ENCODE results near the gene HMGXB4.

HMGXB4 gene

DNA sequence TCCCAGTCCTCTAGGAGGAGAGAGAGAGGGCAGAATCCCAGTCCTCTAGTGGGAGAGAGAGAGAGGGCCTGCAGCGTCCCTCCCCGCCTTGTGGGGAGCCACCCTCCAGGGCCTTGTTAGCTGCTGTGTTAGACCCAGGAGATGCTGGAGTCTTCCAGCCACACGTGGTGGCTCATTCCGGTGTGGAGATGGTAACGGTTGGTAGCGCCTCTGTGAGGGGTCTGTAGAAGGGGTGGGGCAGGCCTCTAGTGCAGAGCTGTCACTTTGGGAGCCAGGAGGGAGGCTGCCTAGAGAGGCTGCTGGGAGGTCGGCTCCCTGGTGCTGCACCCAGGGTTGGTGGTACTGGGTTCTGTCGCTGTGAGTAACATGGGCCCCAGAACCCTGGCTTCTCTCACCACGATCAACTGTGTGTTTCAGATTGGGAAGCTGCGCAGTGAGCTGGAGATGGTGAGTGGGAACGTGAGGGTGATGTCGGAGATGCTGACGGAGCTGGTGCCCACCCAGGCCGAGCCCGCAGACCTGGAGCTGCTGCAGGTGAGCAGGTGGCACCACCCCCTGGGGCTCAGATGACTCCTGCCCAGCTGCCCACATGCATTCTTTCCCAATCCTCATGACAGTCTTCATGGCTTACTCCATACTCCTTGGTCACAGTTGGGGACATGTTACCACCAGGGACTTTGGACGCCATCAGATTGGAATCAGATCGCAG, 69.7 kb downstream of the HMGXB4 start:
- DNase-seq (ENCODE audit: low spot score) = no peak

DNA sequence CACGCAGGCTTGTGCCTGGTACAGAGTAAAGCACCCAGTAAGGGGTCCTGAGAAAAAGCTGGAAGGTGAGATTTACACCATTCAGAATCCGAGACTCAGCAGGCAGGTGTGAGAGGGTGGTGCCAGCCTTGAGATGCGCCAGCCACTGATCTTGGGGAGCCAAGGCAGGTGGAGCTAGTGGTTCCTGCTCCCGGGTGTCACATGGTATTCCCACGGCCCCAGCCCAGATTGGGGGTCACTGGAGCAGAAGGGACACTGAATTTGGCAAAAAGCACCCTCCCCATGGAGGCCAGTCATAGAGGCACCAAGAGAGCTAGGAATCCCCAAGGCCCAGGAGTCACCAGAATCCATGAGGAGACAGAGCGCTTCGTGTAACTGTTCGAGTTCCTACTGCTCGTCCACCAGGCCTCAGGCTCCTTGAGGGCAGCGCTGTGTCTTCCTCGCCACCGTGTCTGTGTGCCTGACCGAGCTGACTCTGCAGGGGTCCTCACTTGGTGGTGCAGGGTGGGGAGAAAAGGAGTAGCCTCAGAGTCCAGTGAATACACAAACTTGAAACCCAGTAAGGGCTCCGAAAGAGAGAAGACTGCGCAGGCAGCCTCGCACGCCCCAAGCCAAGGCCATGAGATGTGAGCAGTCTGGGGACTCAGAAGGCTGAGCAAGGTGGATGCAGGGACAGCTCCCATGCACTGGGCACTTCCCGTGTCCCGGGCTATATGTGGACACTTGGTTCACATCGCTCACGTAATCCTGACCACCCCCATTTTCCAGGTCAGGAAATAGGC, 70.6 kb downstream of the HMGXB4 start:
- no peak for DNase-seq (ENCODE audit: low spot score)

- DNase-seq (ENCODE audit: low spot score) = no peak
Observed at GRCh38 chr22:35328472-35328885, 71.2 kb downstream of the HMGXB4 start.

GRCh38 chr22:35329114-35329847, 72.0 kb downstream of the HMGXB4 start:
- DNase-seq (ENCODE audit: low spot score) = no peak

DNA sequence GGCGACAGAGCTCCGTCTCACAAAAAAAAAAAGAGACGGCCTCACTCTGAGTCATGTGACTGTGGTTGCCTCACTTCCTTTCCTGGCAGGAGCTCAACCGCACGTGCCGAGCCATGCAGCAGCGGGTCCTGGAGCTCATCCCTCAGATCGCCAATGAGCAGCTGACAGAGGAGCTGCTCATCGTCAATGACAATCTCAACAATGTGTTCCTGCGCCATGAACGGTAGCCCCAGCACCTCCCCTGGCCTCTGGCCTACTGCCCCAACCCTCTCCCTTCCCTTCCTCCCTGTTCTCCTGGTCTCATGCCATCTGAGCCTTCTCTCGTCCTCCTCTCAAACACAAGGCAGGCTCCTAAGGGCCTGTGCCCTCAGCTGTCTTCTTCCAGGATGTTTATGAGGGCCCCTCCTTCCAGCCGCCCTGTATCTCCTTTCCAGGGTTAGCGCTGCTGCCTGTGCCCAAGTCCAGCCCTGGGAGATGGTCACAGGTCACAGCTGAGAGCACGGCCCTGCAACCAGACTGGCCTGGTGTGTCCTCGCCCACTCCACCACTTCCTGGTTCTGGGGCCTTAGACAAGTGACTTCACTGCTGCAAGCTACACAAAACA, 73.1 kb downstream of the HMGXB4 start:
- DNase-seq (ENCODE audit: low spot score) = peak; percentile 53

- DNase-seq (ENCODE audit: low spot score) = no peak
Observed at GRCh38 chr22:35332278-35332677, 75.0 kb downstream of the HMGXB4 start.

DNA sequence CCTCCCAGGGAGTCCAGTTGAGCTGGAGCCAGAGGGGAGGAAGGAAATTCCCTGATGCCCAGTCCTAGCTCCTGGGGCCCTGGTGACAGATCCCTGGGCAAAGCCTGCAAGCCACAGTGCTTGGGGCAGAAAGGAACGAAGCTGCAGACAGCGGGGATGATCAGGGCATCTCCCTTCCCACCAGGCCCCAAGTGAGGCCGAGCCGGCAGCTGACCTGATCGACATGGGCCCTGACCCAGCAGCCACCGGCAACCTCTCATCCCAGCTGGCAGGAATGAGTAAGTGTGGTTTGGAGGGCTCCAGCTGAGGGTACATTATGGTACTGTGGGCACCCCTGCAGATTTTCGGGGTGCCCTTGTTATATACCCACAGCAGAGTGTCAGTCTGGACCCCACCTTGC, 75.9 kb downstream of the HMGXB4 start:
- DNase-seq (ENCODE audit: low spot score) = no peak

DNA sequence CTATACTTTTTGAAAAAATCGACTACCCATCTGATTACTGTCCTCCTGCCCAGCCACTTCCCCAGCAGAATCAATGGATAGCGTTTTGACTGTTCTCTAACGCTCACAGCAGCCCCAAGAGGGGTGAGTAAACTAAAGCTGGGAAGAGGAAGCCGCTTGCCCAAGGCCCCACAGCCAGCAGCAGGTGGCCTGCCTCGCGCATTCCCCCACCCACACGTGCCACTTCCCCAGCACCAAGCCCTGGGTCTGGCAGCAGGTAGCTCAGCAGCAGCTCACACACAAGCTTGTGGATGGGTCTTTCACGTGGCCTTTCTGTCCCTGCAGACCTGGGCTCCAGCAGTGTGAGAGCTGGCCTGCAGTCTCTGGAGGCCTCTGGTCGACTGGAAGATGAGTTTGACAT, 76.7 kb downstream of the HMGXB4 start:
- DNase-seq (ENCODE audit: low spot score) = no peak

- DNase-seq (ENCODE audit: low spot score) = no peak
Observed at GRCh38 chr22:35335468-35335867, 78.2 kb downstream of the HMGXB4 start.

DNA sequence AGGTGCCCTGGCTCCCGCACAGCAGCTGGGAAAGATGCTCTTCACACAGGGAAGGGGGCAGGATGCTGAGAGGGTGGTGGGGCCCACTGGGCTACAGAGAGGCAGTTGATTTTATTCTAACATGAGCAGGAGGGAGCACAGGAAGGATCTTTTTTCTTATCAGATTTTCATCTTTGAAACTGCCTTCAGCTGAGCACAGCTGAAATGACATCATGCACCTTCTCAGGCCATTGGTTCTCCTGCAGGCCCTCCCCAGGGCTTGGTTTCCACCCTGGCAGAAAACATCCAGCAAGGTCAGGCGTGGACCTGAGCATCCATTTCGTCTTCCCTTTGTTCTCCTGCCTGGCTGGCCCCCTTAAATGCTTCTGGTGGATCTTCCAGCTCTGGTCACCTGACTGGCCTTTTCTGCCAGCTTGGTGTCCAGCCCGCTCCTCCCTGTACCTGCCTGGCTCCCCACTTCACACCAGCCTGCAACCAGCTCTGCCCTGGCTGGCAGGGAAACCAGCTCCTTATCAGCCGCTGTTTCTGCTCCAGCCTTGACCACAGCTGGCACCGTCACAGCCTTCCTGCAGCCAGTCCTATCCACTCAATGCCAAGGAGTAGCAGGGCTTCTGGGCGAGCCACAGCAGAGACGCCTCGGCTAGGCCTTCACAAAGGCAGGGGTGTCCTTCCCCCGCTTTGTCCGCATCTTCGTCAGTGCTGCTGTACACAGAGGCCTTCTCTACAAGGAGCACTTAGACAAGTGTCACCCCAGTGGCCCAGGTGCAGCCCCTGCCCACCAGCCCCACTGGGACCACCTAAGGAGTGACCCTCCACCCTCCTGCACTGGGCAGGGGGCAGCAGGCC, 78.9 kb downstream of the HMGXB4 start:
- DNase-seq (ENCODE audit: low spot score) = no peak

DNA sequence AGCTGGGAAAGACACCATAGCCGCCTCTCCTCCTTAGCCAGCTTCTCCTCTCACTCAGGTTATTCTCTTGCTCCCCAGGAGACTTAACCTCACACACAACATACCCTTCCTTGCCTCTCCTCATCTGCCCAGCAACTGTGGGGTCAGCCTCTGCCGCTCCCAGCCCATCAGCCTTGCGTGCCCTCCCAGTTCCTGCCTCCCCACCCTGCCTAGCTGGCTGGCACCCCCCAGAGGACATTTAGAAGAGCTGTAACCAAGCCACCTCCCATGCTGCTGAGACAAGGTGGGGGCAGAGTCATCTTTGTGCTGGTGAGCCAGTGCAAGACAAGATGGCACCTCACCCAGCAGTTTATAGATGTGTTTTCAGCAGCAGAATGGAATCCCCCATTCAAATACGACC, 80.6 kb downstream of the HMGXB4 start:
- DNase-seq (ENCODE audit: low spot score) = no peak

- DNase-seq (ENCODE audit: low spot score) = no peak
Observed at GRCh38 chr22:35341090-35341874, 84.0 kb downstream of the HMGXB4 start.

DNA sequence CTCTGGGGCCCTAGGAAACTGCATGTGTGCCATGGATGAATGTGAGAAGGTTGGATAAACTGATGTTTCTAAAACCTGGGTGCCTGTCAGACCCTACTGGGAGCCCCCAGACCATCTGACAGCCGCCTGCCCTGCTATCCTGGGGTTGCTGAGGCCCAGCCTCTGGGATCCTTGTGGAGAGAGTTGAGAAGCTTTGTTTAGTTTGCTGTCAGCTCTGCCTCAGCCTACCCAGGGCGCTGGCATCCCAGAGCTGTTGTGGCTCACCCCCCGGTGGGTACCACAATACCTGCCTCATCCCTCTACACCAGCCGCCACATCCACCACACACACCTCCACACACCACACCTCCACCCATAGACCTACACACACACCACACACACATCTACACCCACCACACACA, 85.1 kb downstream of the HMGXB4 start:
- no peak for DNase-seq (ENCODE audit: low spot score)

DNA sequence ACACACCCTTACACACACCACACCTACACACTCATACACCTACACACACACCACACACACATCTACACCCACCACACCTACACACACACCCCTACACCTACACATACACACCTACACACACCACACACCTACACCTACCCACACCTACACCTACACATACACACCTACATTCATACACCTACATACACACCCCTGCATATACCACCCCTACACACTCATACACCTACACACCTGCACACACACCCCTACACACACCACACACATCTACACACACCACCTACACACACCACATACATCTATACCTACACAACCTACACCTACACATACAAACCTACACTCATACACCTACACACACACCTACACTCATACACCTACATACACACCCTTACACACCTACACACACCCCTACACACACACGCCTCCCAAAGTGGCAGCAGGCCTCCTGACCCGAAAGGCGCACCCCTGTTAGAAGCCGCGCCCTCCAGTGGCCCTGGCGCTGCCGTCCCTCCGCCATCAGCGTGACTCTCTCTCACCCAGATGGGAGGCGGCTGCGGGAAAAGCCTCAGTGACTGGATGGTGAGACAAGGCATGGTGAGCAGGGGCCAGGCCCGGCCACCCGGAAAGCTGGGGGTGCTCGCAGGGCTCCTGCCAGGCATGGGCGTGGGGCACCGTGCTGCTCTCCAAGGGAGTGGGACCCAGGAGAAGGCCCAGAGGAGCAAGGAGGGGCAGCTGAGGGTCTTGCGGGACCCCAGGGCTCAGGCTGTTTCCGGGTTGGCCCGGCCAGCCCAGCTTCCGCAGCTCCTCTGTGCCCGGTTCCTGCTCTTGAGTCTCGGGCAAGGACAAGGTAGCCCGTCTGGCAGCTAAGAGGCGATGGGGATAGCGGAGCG, 86.6 kb downstream of the HMGXB4 start:
- no peak for DNase-seq (ENCODE audit: low spot score)

DNA sequence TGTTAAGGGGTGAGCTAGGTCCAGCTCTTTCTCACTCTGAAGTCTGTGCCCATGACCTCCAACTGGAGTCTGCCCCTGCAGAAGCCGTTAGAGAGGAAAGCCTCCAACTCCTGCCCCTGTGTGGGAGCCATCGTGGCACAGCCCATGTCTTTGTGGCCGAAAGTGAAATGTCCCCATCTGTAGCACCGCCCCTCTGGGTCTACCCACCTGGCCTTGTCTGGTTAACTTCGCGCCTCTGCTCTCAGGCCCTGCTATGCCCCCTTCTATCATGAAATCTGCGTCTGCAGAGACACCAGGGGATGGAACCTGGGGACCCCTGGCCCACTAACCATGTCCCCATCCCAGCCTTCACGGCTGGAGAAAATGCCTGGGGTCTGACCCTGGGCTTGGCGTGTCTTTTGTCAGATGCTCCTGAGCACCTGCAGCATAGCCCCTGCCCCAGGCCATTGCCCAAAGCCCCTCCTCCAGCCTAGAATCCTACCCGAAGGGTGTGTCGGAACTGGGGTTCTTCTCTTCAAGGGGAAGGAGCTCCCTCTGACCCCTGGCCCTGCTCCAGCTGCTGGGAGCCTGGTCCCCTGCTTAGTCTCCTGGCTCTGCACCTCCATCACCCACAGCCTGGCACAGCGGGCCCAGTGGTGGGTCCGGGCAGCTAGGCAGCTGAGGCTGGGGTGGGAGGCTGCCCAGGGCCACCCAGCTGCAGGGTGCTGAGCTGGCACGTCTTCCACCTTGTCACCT, 87.8 kb downstream of the HMGXB4 start:
- no peak for DNase-seq (ENCODE audit: low spot score)

All from CD4-positive, alpha-beta T cell treated with Interleukin-15 for 4 hours (primary cell).